IMR-90 (cell line): ENCODE measurements around the gene ITPR2. TPM values are rescaled to one million over a fixed set of nuclear protein-coding genes. Genes with fewer than 3 reads are reported as not detected.

Experiments
- ATAC-seq: fragments of 200-7000 bp; cut with Tn5 transposase; 2 replicates; pipeline ENCODE4 v1.9.1; 2020; ENCODE audit warnings: low read depth, mild to moderate bottlenecking, moderate library complexity
- BruUV-seq: library from RNA; stranded (reverse); fragments of 400-500 nt; replicated peaks from 2 replicates; lab custom pipeline; 2021; lab: Mats Ljungman, UMichigan
- CTCF ChIA-PET: fragments of 300-600 bp; formaldehyde crosslinking; extraction: SDS; loops from one replicate; lab custom pipeline; 2021; ENCODE audit warnings: antibody characterized with exemption; lab: Yijun Ruan, JAX
- POLR2A ChIA-PET: fragments of 300-600 bp; sonication (Branson Sonifier 250); formaldehyde crosslinking; loops from one replicate; lab custom pipeline; 2022; ENCODE audit warnings: antibody characterized with exemption; ENCODE audit not compliant: unreplicated experiment; lab: Charles Lee
- DNase-seq: peaks from one replicate; pipeline ENCODE4 v3.0.0; 2013
- H2AFZ ChIP-seq: replicated peaks from 2 replicates; pipeline ENCODE3; 2013; ENCODE audit warnings: low read length, mild to moderate bottlenecking; ENCODE audit not compliant: poor library complexity
- H2AK5ac ChIP-seq: 2 replicates; pipeline ENCODE4 v1.6.1; 2013; ENCODE audit warnings: low read depth, low read length, inconsistent platforms
- H2AK9ac ChIP-seq: replicated peaks from 2 replicates; pipeline ENCODE3; 2013; ENCODE audit warnings: mild to moderate bottlenecking, low read depth, low read length, moderate library complexity; ENCODE audit not compliant: poor library complexity
- H2BK120ac ChIP-seq: 2 replicates; pipeline ENCODE4 v1.6.1; 2013; ENCODE audit warnings: low read depth, low read length, inconsistent platforms
- H2BK15ac ChIP-seq: 3 replicates; pipeline ENCODE4 v1.6.1; 2013; ENCODE audit warnings: low read depth, low read length, inconsistent platforms
- H2BK20ac ChIP-seq: 2 replicates; pipeline ENCODE4 v1.6.1; 2013; ENCODE audit warnings: low read depth, mild to moderate bottlenecking, inconsistent platforms, low read length, moderate library complexity
- H2BK5ac ChIP-seq: 2 replicates; pipeline ENCODE4 v1.6.1; 2013; ENCODE audit warnings: mild to moderate bottlenecking, low read depth, low read length, inconsistent platforms; ENCODE audit not compliant: poor library complexity, severe bottlenecking
- H3K14ac ChIP-seq: replicated peaks from 2 replicates; pipeline ENCODE4 v1.6.1; 2013; ENCODE audit warnings: low read depth, low read length, inconsistent platforms
- H3K18ac ChIP-seq: 2 replicates; pipeline ENCODE4 v1.6.1; 2013; ENCODE audit warnings: low read depth, low read length, control low read depth
- H3K23ac ChIP-seq: 2 replicates; pipeline ENCODE4 v1.6.1; 2013; ENCODE audit warnings: low read depth, low read length, inconsistent platforms
- H3K27ac ChIP-seq: 2 replicates; pipeline ENCODE4 v1.5.1; 2013; ENCODE audit warnings: mild to moderate bottlenecking, control low read depth, low read length; ENCODE audit not compliant: insufficient read depth
- H3K27me3 ChIP-seq: 2 replicates; pipeline ENCODE4 v1.6.1; 2013; ENCODE audit warnings: low read length; ENCODE audit not compliant: control insufficient read depth, insufficient read depth
- H3K36me3 ChIP-seq: 2 replicates; pipeline ENCODE4 v1.6.1; 2013; ENCODE audit warnings: low read length, mixed read lengths; ENCODE audit not compliant: control insufficient read depth, insufficient read depth
- H3K4ac ChIP-seq: 2 replicates; pipeline ENCODE4 v1.6.1; 2013; ENCODE audit warnings: low read depth, low read length, inconsistent platforms
- H3K4me1 ChIP-seq: 2 replicates; pipeline ENCODE4 v1.6.1; 2013; ENCODE audit warnings: low read length, mixed read lengths; ENCODE audit not compliant: control insufficient read depth, insufficient read depth
- H3K4me2 ChIP-seq: 2 replicates; pipeline ENCODE4 v1.6.1; 2013; ENCODE audit warnings: low read depth, mild to moderate bottlenecking, control low read depth, low read length, moderate library complexity
- H3K4me3 ChIP-seq: 2 replicates; pipeline ENCODE4 v1.5.1; 2013; ENCODE audit warnings: low read depth, mild to moderate bottlenecking, control low read depth, low read length, moderate library complexity; ENCODE audit not compliant: insufficient read depth
- H3K56ac ChIP-seq: 2 replicates; pipeline ENCODE4 v1.6.1; 2013; ENCODE audit warnings: low read length, inconsistent platforms; ENCODE audit not compliant: insufficient read depth; ENCODE audit errors: extremely low read depth
- H3K79me1 ChIP-seq, 2 experiments: 2 replicates each; pipeline ENCODE4 v1.6.1; 2013; ENCODE audit warnings: low read length in 2 of 2, inconsistent platforms in 1 of 2, low read depth in 1 of 2
- H3K9ac ChIP-seq: 2 replicates; pipeline ENCODE4 v1.6.1; 2013; ENCODE audit warnings: low read depth, low read length, control low read depth
- H3K9me1 ChIP-seq: 2 replicates; pipeline ENCODE4 v1.6.1; 2013; ENCODE audit warnings: low read length, inconsistent platforms; ENCODE audit not compliant: insufficient read depth
- H3K9me3 ChIP-seq: 2 replicates; pipeline ENCODE4 v1.6.1; 2013; ENCODE audit warnings: low read length; ENCODE audit not compliant: control insufficient read depth, insufficient read depth
- H4K20me1 ChIP-seq: 2 replicates; pipeline ENCODE4 v1.6.1; 2013; ENCODE audit warnings: low read length, inconsistent platforms; ENCODE audit not compliant: insufficient read depth
- H4K5ac ChIP-seq: 2 replicates; pipeline ENCODE4 v1.6.1; 2013; ENCODE audit warnings: mild to moderate bottlenecking, low read depth, low read length, control low read depth
- H4K8ac ChIP-seq, 2 experiments: 2 replicates each; pipeline ENCODE4 v1.6.1; 2013; ENCODE audit warnings: low read depth in 2 of 2, low read length in 2 of 2, control low read depth in 1 of 2, inconsistent platforms in 1 of 2
- H4K91ac ChIP-seq: 2 replicates; pipeline ENCODE4 v1.6.1; 2013; ENCODE audit warnings: low read depth, low read length, inconsistent platforms; ENCODE audit not compliant: insufficient read depth
- BHLHE40 ChIP-seq: fragments of 150-350 bp; IDR thresholded peaks from 2 replicates; pipeline ENCODE4 v1.6.1; 2016; ENCODE audit warnings: mild to moderate bottlenecking, low read depth, low read length
- CEBPB ChIP-seq: IDR thresholded peaks from 2 replicates; pipeline ENCODE4 v1.6.1; 2012; ENCODE audit warnings: low read depth, low read length, improper control_type of control experiment
- CHD1 ChIP-seq: IDR thresholded peaks from 2 replicates; pipeline ENCODE4 v1.6.1; 2012; ENCODE audit warnings: low read depth, low read length, improper control_type of control experiment
- FOS ChIP-seq: fragments of 150-350 bp; IDR thresholded peaks from 2 replicates; pipeline ENCODE4 v1.6.1; 2016; ENCODE audit warnings: low read depth, low read length
- MAFK ChIP-seq: IDR thresholded peaks from 2 replicates; pipeline ENCODE4 v1.6.1; 2012; ENCODE audit warnings: low read depth, low read length, improper control_type of control experiment
- MAZ ChIP-seq: IDR thresholded peaks from 2 replicates; pipeline ENCODE4 v1.6.1; 2012; ENCODE audit warnings: low read depth, mild to moderate bottlenecking, low read length, improper control_type of control experiment, moderate library complexity, borderline replicate concordance
- MXI1 ChIP-seq: IDR thresholded peaks from 2 replicates; pipeline ENCODE4 v1.6.1; 2012; ENCODE audit warnings: low read depth, mild to moderate bottlenecking, low read length, moderate library complexity, borderline replicate concordance
- NFE2L2 ChIP-seq: fragments of 150-350 bp; IDR thresholded peaks from 2 replicates; pipeline ENCODE4 v1.6.1; 2016; ENCODE audit warnings: low read depth, mild to moderate bottlenecking, low read length
- POLR2A ChIP-seq: IDR thresholded peaks from 2 replicates; pipeline ENCODE4 v1.6.1; 2012; ENCODE audit warnings: mild to moderate bottlenecking, low read depth, low read length
- RAD21 ChIP-seq: IDR thresholded peaks from 2 replicates; pipeline ENCODE4 v1.6.1; 2012; ENCODE audit warnings: low read length, improper control_type of control experiment
- RCOR1 ChIP-seq: IDR thresholded peaks from 2 replicates; pipeline ENCODE4 v1.6.1; 2012; ENCODE audit warnings: mild to moderate bottlenecking, low read length, improper control_type of control experiment; ENCODE audit not compliant: insufficient replicate concordance
- RFX5 ChIP-seq: IDR thresholded peaks from 2 replicates; pipeline ENCODE4 v1.8.0; 2012; ENCODE audit warnings: low read depth, mild to moderate bottlenecking, low read length, moderate library complexity
- SMC3 ChIP-seq: fragments of 150-350 bp; IDR thresholded peaks from 2 replicates; pipeline ENCODE4 v1.6.1; 2016; ENCODE audit warnings: low read depth, mild to moderate bottlenecking, antibody characterized with exemption, low read length, moderate library complexity
- WGBS, 2 experiments: methylation state at CpG; one replicate each; pipeline versions ENCODE4 v1.1.5 to v1.1.7; 2013; ENCODE audit warnings: missing lambda C conversion rate in 2 of 2; ENCODE audit not compliant: insufficient read length in 1 of 2; ENCODE audit errors: extremely low coverage in 2 of 2; 5-methylcytosine and 5-hydroxymethylcytosine counted together
- dilution Hi-C: fragments of 300-500 bp; cut with HindIII; formaldehyde crosslinking; loops from one replicate; pipeline ENCODE4 v1.14.3; 2018; ENCODE audit warnings: low sequenced_read_pairs; ENCODE audit not compliant: unreplicated experiment
- in situ Hi-C: fragments of 300-500 bp; cut with MboI; formaldehyde crosslinking; loops from 3 replicates; pipeline ENCODE4 v1.14.3; 2019; ENCODE audit warnings: low sequenced_read_pairs, inconsistent platforms, mixed read lengths
- intact Hi-C: fragments of 100-400 bp; cut with micrococcal nuclease; formaldehyde crosslinking; loops from 2 replicates; pipeline ENCODE4 v1.10.0; 2022
- polyA plus RNA-seq, 3 experiments: library from polyadenylated mRNA; depleted of rRNA; stranded (reverse); fragments of >200 nt; gene quantifications; 2 replicates each; pipeline ENCODE4 v1.2.3, GENCODE V29; 2012; ENCODE audit warnings: low replicate concordance in 1 of 3
- total RNA-seq: library from RNA; depleted of rRNA; stranded (reverse); fragments of >200 nt; gene quantifications from 2 replicates; pipeline ENCODE4 v1.2.3, GENCODE V29; 2012
- TF ChIP-seq, protein P1 (sequence below): conservative IDR thresholded peaks from 2 replicates; pipeline ENCODE4 v1.5.1; 2012; ENCODE audit warnings: mild to moderate bottlenecking, low read depth, low read length, improper control_type of control experiment
- TF ChIP-seq, protein P2 (sequence below): fragments of 150-350 bp; IDR thresholded peaks from 2 replicates; pipeline ENCODE4 v1.6.1; 2016; ENCODE audit warnings: low read depth, mild to moderate bottlenecking, low read length, moderate library complexity, borderline replicate concordance
- TF ChIP-seq, protein P3 (sequence below): fragments of 150-350 bp; IDR thresholded peaks from 2 replicates; pipeline ENCODE4 v1.6.1; 2017; ENCODE audit warnings: mild to moderate bottlenecking, antibody characterized with exemption, low read length, low read depth

Gene ITPR2
- total and polyA plus RNA-seq, 2 of the 4 experiments (the other 2 are of a cell fraction): 1.2 to 9.0 TPM

DNA sequence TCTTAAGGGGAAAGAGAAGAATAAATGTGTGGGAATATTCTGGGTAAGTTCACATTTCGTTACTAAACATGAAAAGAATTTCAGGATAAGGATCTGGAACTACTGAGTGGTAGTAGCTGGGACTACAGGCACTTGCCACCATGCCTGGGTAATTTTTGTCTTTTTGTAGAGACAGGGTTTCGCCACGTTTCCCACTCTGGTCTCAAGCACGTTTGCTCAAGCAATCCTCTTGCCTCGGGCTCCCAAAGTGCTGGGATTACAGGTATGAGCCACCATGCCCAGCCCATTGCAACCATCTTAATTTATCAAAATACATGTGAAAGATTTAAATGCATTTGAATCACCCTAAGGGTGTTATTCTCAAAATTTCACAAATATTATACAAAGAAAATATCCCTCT, 26.4 kb downstream of the ITPR2 start:
- Histone ChIP-seq H4K20me1 (no peaks in the 10 kb centered on the region), H4K8ac (no peak overlapping the region), H3K18ac (no peak overlapping the region), H3K9ac (no peak overlapping the region), H3K27ac (no peak overlapping the region), H3K14ac (no peak overlapping the region), H2AK9ac (no peak overlapping the region), H2BK20ac (no peak overlapping the region), H3K4me3 (no peak overlapping the region), H2AFZ (no peak overlapping the region), H4K91ac (no peak overlapping the region), H3K56ac (no peak overlapping the region), H3K9me3 (no peaks in the 10 kb centered on the region), H3K79me1 (peaks cover 3% of the 10 kb centered on the region in 2 experiments; a peak in 1 of 4 replicates), H4K5ac (no peak overlapping the region), H3K36me3 (no peaks in the 10 kb centered on the region; the same call in 1 of the 2 replicates), H3K4me1 (peaks cover 2% of the 10 kb centered on the region; the same call in 1 of the 2 replicates), H3K27me3 (no peaks in the 10 kb centered on the region), H2BK15ac (no peak overlapping the region), H3K9me1 (no peaks in the 10 kb centered on the region), H3K4ac (no peak overlapping the region), H3K4me2 (no peak overlapping the region), H2BK120ac (no peak overlapping the region), H2BK5ac (no peak overlapping the region), H3K23ac (no peak overlapping the region), H2AK5ac (no peak overlapping the region)
- no TSS peak for BruUV-seq
- in situ Hi-C loops: no loop called here
- TF ChIP-seq SMC3: no peak
- TF ChIP-seq FOS: no peak
- no peak for TF ChIP-seq BHLHE40
- no peak for TF ChIP-seq POLR2A
- no peak for TF ChIP-seq MAFK
- TF ChIP-seq, protein P1, sequence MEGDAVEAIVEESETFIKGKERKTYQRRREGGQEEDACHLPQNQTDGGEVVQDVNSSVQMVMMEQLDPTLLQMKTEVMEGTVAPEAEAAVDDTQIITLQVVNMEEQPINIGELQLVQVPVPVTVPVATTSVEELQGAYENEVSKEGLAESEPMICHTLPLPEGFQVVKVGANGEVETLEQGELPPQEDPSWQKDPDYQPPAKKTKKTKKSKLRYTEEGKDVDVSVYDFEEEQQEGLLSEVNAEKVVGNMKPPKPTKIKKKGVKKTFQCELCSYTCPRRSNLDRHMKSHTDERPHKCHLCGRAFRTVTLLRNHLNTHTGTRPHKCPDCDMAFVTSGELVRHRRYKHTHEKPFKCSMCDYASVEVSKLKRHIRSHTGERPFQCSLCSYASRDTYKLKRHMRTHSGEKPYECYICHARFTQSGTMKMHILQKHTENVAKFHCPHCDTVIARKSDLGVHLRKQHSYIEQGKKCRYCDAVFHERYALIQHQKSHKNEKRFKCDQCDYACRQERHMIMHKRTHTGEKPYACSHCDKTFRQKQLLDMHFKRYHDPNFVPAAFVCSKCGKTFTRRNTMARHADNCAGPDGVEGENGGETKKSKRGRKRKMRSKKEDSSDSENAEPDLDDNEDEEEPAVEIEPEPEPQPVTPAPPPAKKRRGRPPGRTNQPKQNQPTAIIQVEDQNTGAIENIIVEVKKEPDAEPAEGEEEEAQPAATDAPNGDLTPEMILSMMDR: no peak
- TF ChIP-seq RFX5: no peak
- TF ChIP-seq MXI1: no peak
- no peak for TF ChIP-seq MAZ
- TF ChIP-seq RAD21: no peak
- no peak for TF ChIP-seq RCOR1
- TF ChIP-seq, protein P2, sequence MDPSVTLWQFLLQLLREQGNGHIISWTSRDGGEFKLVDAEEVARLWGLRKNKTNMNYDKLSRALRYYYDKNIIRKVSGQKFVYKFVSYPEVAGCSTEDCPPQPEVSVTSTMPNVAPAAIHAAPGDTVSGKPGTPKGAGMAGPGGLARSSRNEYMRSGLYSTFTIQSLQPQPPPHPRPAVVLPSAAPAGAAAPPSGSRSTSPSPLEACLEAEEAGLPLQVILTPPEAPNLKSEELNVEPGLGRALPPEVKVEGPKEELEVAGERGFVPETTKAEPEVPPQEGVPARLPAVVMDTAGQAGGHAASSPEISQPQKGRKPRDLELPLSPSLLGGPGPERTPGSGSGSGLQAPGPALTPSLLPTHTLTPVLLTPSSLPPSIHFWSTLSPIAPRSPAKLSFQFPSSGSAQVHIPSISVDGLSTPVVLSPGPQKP: no peak
- no peak for TF ChIP-seq CEBPB
- TF ChIP-seq, protein P3, sequence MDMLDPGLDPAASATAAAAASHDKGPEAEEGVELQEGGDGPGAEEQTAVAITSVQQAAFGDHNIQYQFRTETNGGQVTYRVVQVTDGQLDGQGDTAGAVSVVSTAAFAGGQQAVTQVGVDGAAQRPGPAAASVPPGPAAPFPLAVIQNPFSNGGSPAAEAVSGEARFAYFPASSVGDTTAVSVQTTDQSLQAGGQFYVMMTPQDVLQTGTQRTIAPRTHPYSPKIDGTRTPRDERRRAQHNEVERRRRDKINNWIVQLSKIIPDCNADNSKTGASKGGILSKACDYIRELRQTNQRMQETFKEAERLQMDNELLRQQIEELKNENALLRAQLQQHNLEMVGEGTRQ: no peak
- no peak for TF ChIP-seq NFE2L2
- no peak for TF ChIP-seq CHD1
- ChIA-PET POLR2A (no interaction called here), CTCF (interaction anchor here (0.8 kb wide), 1 partner anchor 105 kb away, joined by 3 read pairs; no protein-coding TSS in a partner anchor)
- DNase-seq (no peak), ATAC-seq (no peak)
- WGBS, 2 experiments: 83% methylated on average over 1 of the region's 5 CpGs; no CpG with 5 or more reads in 1 of the 2 experiments
- dilution Hi-C loops: no loop called here
- intact Hi-C loops: no loop called here
